ENCODE measurements around the gene RNF151. TPM values are rescaled to one million over a fixed set of nuclear protein-coding genes. Genes with fewer than 3 reads are reported as not detected.

The RNF151 gene, protein sequence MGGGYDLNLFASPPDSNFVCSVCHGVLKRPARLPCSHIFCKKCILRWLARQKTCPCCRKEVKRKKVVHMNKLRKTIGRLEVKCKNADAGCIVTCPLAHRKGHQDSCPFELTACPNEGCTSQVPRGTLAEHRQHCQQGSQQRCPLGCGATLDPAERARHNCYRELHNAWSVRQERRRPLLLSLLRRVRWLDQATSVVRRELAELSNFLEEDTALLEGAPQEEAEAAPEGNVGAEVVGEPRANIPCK
- total RNA-seq (2022; extraction: Qiagen RNA extraction; ENCODE audit: low read depth), result not detected in 5 replicates

DNA sequence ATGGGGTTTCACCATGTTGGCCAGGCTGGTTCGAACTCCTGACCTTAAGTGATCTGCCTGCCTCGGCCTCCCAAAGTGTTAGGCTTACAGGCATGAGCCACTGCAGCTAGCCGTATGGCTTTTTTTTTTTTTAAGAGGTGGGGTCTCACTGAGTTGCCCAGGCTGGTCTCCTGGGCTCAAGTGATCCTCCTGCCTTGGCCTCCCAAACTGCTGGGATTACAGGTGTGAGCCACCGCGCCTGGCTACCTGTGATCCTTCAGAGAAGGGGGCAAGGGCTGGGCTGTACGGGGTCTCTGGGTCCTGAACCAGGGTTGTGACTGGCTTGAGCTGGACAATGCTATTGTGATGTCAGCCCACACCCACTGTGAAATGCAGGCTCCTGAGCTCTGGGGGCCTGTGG, at the start of gene RNF151:
RNF151 (plus strand) TSS at position 397 of the 400 bp plus-strand sequence. CDS start 26 bp downstream, outside the sequence.

GRCh38 chr16:1918351-1919326, 48.0 kb upstream of the RNF151 start, which contains the start of gene HS3ST6:
TSS of gene HS3ST6 (minus strand) at chr16:1918415. CDS start at chr16:1918323, 92 bp downstream.

DNA sequence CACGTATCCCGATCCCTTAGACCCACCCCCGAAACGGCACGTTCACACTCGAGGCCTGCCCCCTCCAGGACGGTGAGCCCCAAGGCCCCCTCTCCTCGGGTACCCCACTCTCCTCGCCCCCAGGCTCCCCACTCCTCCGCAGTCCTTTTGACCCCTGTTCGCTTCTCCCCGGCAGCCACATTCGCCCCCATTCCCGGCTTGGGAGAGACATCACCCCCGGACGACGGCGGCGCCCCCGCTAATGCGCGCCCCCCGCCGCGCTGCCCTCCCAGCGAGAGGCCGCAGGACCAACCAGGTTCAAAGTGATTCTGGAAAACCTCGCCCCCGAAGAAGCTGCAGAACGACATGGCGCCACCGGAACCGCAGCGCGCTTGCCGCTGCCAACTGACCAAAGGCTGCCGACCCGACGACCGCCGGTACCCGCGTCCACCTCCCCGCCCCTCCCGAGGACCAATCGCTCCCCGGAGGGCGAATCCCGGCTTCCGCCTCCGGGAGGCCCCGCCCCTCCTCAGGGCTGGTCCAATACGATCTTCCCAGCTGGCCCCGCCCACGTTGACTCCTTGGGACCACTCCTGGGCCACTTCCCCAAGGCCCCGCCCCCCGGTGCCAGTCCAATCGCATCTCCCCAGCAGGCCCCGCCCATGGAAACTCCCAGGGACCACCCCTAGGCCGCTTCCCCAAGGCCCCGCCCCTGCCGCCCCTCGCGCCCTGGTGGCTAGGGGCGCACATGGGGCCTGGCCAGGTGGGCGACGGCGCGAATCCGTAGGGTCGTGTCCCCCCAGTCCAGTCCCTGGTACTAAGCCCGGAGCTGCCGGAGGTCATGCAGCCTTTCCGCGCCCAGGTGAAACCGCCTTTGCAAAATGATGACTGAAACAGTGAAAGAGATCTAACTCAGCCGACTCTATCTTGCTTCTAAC, 23.6 kb upstream of the RNF151 start, which contains the start of gene MSRB1:
MSRB1 (minus strand) TSS at position 390 of the 917 bp plus-strand sequence; CDS start at position 347, 43 bp downstream.

DNA sequence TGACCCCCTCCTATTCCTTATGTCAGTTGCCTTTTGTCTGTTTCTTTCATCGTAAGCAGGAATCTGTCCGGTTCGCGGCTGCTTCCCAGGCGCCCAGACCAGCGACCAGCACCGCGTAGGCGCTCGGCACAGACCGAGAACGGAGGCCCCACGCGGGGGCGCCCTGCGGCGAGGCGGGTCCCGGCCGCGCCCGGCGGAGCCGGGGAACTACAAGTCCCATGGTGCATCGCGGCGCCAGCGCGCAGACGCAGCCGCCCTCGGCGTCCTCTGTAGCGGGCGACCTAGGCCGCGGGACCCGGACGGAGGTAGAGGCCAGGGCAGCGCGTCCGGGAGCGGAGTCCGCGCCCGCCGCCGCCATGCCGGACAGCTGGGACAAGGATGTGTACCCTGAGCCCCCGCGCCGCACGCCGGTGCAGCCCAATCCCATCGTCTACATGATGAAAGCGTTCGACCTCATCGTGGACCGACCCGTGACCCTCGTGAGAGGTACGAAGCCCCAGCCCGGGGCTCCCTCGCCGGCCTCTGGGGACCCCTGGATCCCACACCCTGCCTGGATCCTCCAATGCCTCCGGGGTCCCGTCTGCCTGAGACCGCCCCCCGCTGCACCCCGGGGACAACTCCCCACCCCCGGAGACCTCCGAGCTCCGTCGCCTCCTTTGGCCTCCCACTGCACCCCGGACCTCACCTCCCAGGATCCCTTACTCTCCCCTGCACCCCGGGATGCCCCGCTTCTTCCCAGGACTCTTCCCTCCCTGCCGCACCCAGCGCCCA, 7.2 kb upstream of the RNF151 start, which contains the start of gene NDUFB10:
NDUFB10 (plus strand) TSS at position 270 of the 771 bp plus-strand sequence; CDS start at position 357, 87 bp downstream.

GRCh38 chr16:1964506-1965395, 1.9 kb upstream of the RNF151 start, which contains the start of gene RPS2:
TSS of gene RPS2 (minus strand) at chr16:1964826. CDS start at chr16:1964625, 201 bp downstream.

DNA sequence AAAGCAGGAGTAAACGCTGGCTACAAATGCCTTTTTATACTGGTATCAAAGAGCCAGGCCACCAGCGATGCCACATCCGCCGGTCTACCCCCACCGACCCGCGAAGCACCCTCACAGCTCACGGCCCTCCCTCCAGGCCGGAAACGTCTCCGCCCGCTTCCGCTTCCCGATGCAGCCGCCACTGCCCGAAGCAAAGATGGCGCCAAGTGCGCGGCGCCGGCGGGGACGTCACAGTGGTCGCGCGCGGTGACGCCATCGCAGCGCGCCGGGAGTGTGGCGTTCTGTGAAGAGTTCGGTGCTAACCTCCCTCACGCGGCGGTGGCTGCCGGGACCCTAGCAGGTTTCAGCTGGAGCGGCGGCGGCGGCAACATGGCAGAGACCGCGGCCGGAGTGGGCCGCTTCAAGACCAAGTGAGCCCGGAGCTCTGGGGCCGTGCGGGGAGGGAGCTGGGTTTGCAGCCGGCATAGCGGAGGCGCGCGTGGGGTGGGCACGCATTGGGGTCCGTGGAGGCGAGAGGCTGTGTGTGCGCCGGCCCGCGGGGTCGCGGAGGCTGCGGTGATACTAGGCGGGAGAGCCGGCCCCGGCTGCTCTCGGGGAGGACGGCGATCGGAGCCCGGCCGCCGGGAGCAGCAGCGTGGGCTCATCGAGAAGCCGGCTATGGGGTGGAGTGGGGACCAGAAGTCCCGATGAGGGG, 5.3 kb downstream of the RNF151 start, which contains the start of gene TBL3:
TBL3 (plus strand) TSS at position 258 of the 694 bp plus-strand sequence; CDS start at position 370, 112 bp downstream.

GRCh38 chr16:1981398-1981836, 14.8 kb downstream of the RNF151 start, which contains the start of gene NOXO1:
TSS of gene NOXO1 (minus strand) at chr16:1981469. CDS start at chr16:1981179, 290 bp downstream.

DNA sequence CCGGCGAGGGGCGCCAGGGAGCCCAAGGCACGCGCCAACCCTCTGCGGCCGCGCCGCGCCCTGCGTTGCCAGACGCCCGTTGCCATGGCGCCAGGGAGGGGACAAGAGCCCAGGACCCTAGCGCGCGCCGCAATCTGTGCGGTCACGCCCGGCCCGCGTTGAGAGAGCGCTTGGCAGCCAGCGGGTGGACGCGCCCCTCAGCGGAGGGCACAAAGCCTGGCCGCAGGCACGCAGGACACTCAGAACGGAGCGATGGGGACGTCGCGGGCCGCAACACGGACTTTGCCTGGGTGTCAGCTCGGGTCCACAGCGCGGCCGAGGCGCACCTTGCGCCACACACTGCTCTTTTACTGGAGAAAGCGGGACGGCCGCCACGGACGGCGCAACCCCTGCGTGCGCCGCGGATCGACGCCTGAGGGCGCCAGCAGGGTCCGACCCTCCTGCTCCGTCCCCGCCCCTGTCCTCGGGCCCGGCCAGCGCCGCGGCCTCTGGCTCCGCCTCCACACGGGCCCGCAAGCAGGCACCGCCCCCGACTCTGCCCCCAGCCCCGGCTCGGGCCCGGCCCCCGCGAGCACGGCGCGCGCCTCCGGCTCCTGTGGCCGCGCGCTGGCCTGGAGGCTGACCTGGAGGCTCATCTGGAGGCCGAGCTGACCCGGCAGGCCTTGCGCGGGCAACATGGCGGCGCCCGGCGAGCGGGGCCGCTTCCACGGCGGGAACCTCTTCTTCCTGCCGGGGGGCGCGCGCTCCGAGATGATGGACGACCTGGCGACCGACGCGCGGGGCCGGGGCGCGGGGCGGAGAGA, 17.1 kb downstream of the RNF151 start, which contains the start of gene GFER:
GFER (plus strand) TSS at position 650 of the 803 bp plus-strand sequence; CDS start at position 676, 26 bp downstream.

GRCh38 chr16:1989209-1990100, 22.8 kb downstream of the RNF151 start, which contains the start of gene SYNGR3:
TSS of gene SYNGR3 (plus strand) at chr16:1989970. CDS start at chr16:1990103, 133 bp downstream.

GRCh38 chr16:2009791-2010510, 43.3 kb downstream of the RNF151 start, which contains the start of gene ZNF598:
TSS of gene ZNF598 (minus strand) at chr16:2009821.

Other genes with a start within 250 kb of the RNF151 start
- gene NME3, start 195.3 kb upstream of the RNF151 start, total RNA-seq (2022; extraction: Qiagen RNA extraction; ENCODE audit: low read depth), result 29.4 to 60.4 TPM (median 53.3 TPM) in 5 replicates
- 5.4 to 12.9 TPM (median 9.9 TPM) in 5 replicates for gene EME2, start 194.0 kb upstream of the RNF151 start, total RNA-seq (2022; extraction: Qiagen RNA extraction; ENCODE audit: low read depth)
- 163 to 261 TPM (median 224 TPM) in 5 replicates for gene MRPS34, start 193.7 kb upstream of the RNF151 start, total RNA-seq (2022; extraction: Qiagen RNA extraction; ENCODE audit: low read depth)
- gene SPSB3, start 184.3 kb upstream of the RNF151 start, total RNA-seq (2022; extraction: Qiagen RNA extraction; ENCODE audit: low read depth), result 16.1 to 25.3 TPM (median 22.5 TPM) in 5 replicates
- gene NUBP2, start 183.9 kb upstream of the RNF151 start, total RNA-seq (2022; extraction: Qiagen RNA extraction; ENCODE audit: low read depth), result 56.7 to 88.8 TPM (median 76.9 TPM) in 5 replicates
- gene IGFALS, start 173.2 kb upstream of the RNF151 start, total RNA-seq (2022; extraction: Qiagen RNA extraction; ENCODE audit: low read depth), result 0.07 to 0.13 TPM in 2 of 5 replicates, not detected in the others
- 57.8 to 69.7 TPM (median 62.0 TPM) in 5 replicates for gene HAGH, start 140.0 kb upstream of the RNF151 start, total RNA-seq (2022; extraction: Qiagen RNA extraction; ENCODE audit: low read depth)
- 42.2 to 49.6 TPM (median 45.3 TPM) in 5 replicates for gene FAHD1, start 139.7 kb upstream of the RNF151 start, total RNA-seq (2022; extraction: Qiagen RNA extraction; ENCODE audit: low read depth)
- gene MEIOB, start 94.7 kb upstream of the RNF151 start, total RNA-seq (2022; extraction: Qiagen RNA extraction; ENCODE audit: low read depth), result 1.9 to 2.4 TPM (median 2.1 TPM) in 5 replicates
- 1.9 to 3.9 TPM (median 3.1 TPM) in 5 replicates for gene HS3ST6, start 48.4 kb upstream of the RNF151 start, total RNA-seq (2022; extraction: Qiagen RNA extraction; ENCODE audit: low read depth)
- gene MSRB1, start 23.7 kb upstream of the RNF151 start, total RNA-seq (2022; extraction: Qiagen RNA extraction; ENCODE audit: low read depth), result 27.0 to 33.5 TPM (median 29.9 TPM) in 5 replicates
- 0.03 to 0.06 TPM in 2 of 5 replicates, not detected in the others for gene RPL3L, start 12.2 kb upstream of the RNF151 start, total RNA-seq (2022; extraction: Qiagen RNA extraction; ENCODE audit: low read depth)
- 234 to 300 TPM (median 255 TPM) in 5 replicates for gene NDUFB10, start 7.3 kb upstream of the RNF151 start, total RNA-seq (2022; extraction: Qiagen RNA extraction; ENCODE audit: low read depth)
- 3,777 to 5,494 TPM (median 4,879 TPM) in 5 replicates for gene RPS2, start 2.0 kb upstream of the RNF151 start, total RNA-seq (2022; extraction: Qiagen RNA extraction; ENCODE audit: low read depth)
- 33.8 to 44.9 TPM (median 36.1 TPM) in 5 replicates for gene TBL3, start 5.2 kb downstream of the RNF151 start, total RNA-seq (2022; extraction: Qiagen RNA extraction; ENCODE audit: low read depth)
- gene NOXO1, start 14.6 kb downstream of the RNF151 start, total RNA-seq (2022; extraction: Qiagen RNA extraction; ENCODE audit: low read depth), result 0.14 to 0.29 TPM (median 0.25 TPM) in 5 replicates
- gene GFER, start 17.3 kb downstream of the RNF151 start, total RNA-seq (2022; extraction: Qiagen RNA extraction; ENCODE audit: low read depth), result 26.3 to 42.5 TPM (median 39.7 TPM) in 5 replicates
- gene SYNGR3, start 23.1 kb downstream of the RNF151 start, total RNA-seq (2022; extraction: Qiagen RNA extraction; ENCODE audit: low read depth), result 6.4 to 7.6 TPM (median 6.9 TPM) in 5 replicates
- gene ZNF598, start 43.0 kb downstream of the RNF151 start, total RNA-seq (2022; extraction: Qiagen RNA extraction; ENCODE audit: low read depth), result 44.1 to 62.0 TPM (median 55.9 TPM) in 5 replicates
- 0.74 to 1.3 TPM (median 0.99 TPM) in 5 replicates for gene NPW, start 52.9 kb downstream of the RNF151 start, total RNA-seq (2022; extraction: Qiagen RNA extraction; ENCODE audit: low read depth)
- gene NHERF2, start 60.0 kb downstream of the RNF151 start, total RNA-seq (2022; extraction: Qiagen RNA extraction; ENCODE audit: low read depth), result 38.6 to 58.8 TPM (median 54.7 TPM) in 5 replicates
- gene NTHL1, start 81.0 kb downstream of the RNF151 start, total RNA-seq (2022; extraction: Qiagen RNA extraction; ENCODE audit: low read depth), result 34.0 to 46.7 TPM (median 42.0 TPM) in 5 replicates
- 34.3 to 44.5 TPM (median 38.4 TPM) in 5 replicates for gene TSC2, start 81.1 kb downstream of the RNF151 start, total RNA-seq (2022; extraction: Qiagen RNA extraction; ENCODE audit: low read depth)
- 41.9 to 56.6 TPM (median 50.2 TPM) in 5 replicates for gene PKD1, start 169.0 kb downstream of the RNF151 start, total RNA-seq (2022; extraction: Qiagen RNA extraction; ENCODE audit: low read depth)
- gene RAB26, start 181.8 kb downstream of the RNF151 start, total RNA-seq (2022; extraction: Qiagen RNA extraction; ENCODE audit: low read depth), result 3.0 to 4.5 TPM (median 3.3 TPM) in 5 replicates
- 39.0 to 67.9 TPM (median 55.5 TPM) in 5 replicates for gene TRAF7, start 188.9 kb downstream of the RNF151 start, total RNA-seq (2022; extraction: Qiagen RNA extraction; ENCODE audit: low read depth)
- 0.32 to 1.8 TPM (median 0.50 TPM) in 5 replicates for gene CASKIN1, start 229.7 kb downstream of the RNF151 start, total RNA-seq (2022; extraction: Qiagen RNA extraction; ENCODE audit: low read depth)
- gene MLST8, start 238.6 kb downstream of the RNF151 start, total RNA-seq (2022; extraction: Qiagen RNA extraction; ENCODE audit: low read depth), result 44.7 to 55.3 TPM (median 47.9 TPM) in 5 replicates
- 3.1 to 5.9 TPM (median 5.4 TPM) in 5 replicates for gene BRICD5, start 244.0 kb downstream of the RNF151 start, total RNA-seq (2022; extraction: Qiagen RNA extraction; ENCODE audit: low read depth)
- gene PGP, start 248.0 kb downstream of the RNF151 start, total RNA-seq (2022; extraction: Qiagen RNA extraction; ENCODE audit: low read depth), result 16.4 to 32.8 TPM (median 30.5 TPM) in 5 replicates

All from A549 treated with DMSO at 1 μM for 4 hours (cell line).